ENCODE results near the gene USP33.
"Not testable (repeated sequence)": the region's sequence is repeated elsewhere in the genome, so short reads cannot be mapped to it uniquely, and the experiment has no call there.

USP33 gene

GRCh38 chr1:77655431-77655974, 104.1 kb downstream of the USP33 start:
- peaks cover 0 to 5% of the 10 kb centered on the region in 2 donors for H3K4me1 ChIP-seq (ENCODE audit: control insufficient read depth in 1 of 2, insufficient read depth in 2 of 2, low read length in 2 of 2)
- no peaks in the 10 kb centered on the region for H3K27me3 ChIP-seq (ENCODE audit: control insufficient read depth in 1 of 2, insufficient read depth in 2 of 2, low read length in 2 of 2)
- no peaks in the 10 kb centered on the region for H3K36me3 ChIP-seq (ENCODE audit: control insufficient read depth in 1 of 2, insufficient read depth in 2 of 2, low read length in 2 of 2)
- H3K27ac ChIP-seq (ENCODE audit: low read depth, low read length) = no peak overlapping the region
- no peak overlapping the region for H3K9ac ChIP-seq (ENCODE audit: low read depth in 1 of 2, low read length in 2 of 2)
- no peak overlapping the region for H3K4me3 ChIP-seq (ENCODE audit: low read depth in 1 of 2, low read length in 2 of 2)
- H3K9me3 ChIP-seq (ENCODE audit: control insufficient read depth in 1 of 2, low read length in 2 of 2) = peaks cover 4 to 6% of the 10 kb centered on the region in 2 donors

GRCh38 chr1:77652970-77653516, 106.6 kb downstream of the USP33 start:
- no peak overlapping the region for H3K27ac ChIP-seq (ENCODE audit: low read depth, low read length)
- no peak overlapping the region for H3K4me3 ChIP-seq (ENCODE audit: low read depth in 1 of 2, low read length in 2 of 2)
- no peaks in the 10 kb centered on the region for H3K27me3 ChIP-seq (ENCODE audit: control insufficient read depth in 1 of 2, insufficient read depth in 2 of 2, low read length in 2 of 2)
- H3K36me3 ChIP-seq (ENCODE audit: control insufficient read depth in 1 of 2, insufficient read depth in 2 of 2, low read length in 2 of 2) = no peaks in the 10 kb centered on the region
- no peak overlapping the region for H3K9ac ChIP-seq (ENCODE audit: low read depth in 1 of 2, low read length in 2 of 2)
- peaks cover 0 to 5% of the 10 kb centered on the region in 2 donors for H3K4me1 ChIP-seq (ENCODE audit: control insufficient read depth in 1 of 2, insufficient read depth in 2 of 2, low read length in 2 of 2)
- peaks cover 9 to 18% of the 10 kb centered on the region in 2 donors for H3K9me3 ChIP-seq (ENCODE audit: control insufficient read depth in 1 of 2, low read length in 2 of 2)

GRCh38 chr1:77652268-77652667, 107.4 kb downstream of the USP33 start:
- Histone ChIP-seq H3K4me3 (ENCODE audit: low read depth in 1 of 2, low read length in 2 of 2) (no peak overlapping the region), H3K27me3 (ENCODE audit: control insufficient read depth in 1 of 2, insufficient read depth in 2 of 2, low read length in 2 of 2) (no peaks in the 10 kb centered on the region), H3K4me1 (ENCODE audit: control insufficient read depth in 1 of 2, insufficient read depth in 2 of 2, low read length in 2 of 2) (peaks cover 0 to 5% of the 10 kb centered on the region in 2 donors), H3K9me3 (ENCODE audit: control insufficient read depth in 1 of 2, low read length in 2 of 2) (peaks cover 9 to 18% of the 10 kb centered on the region in 2 donors), H3K9ac (ENCODE audit: low read depth in 1 of 2, low read length in 2 of 2) (no peak overlapping the region), H3K27ac (ENCODE audit: low read depth, low read length) (no peak overlapping the region), H3K36me3 (ENCODE audit: control insufficient read depth in 1 of 2, insufficient read depth in 2 of 2, low read length in 2 of 2) (no peaks in the 10 kb centered on the region)

GRCh38 chr1:77649127-77649526, 110.5 kb downstream of the USP33 start:
- H3K9ac ChIP-seq (ENCODE audit: low read depth in 1 of 2, low read length in 2 of 2) = no peak overlapping the region
- no peak overlapping the region for H3K4me3 ChIP-seq (ENCODE audit: low read depth in 1 of 2, low read length in 2 of 2)
- H3K36me3 ChIP-seq (ENCODE audit: control insufficient read depth in 1 of 2, insufficient read depth in 2 of 2, low read length in 2 of 2) = no peaks in the 10 kb centered on the region
- peaks cover 9 to 18% of the 10 kb centered on the region in 2 donors for H3K9me3 ChIP-seq (ENCODE audit: control insufficient read depth in 1 of 2, low read length in 2 of 2)
- H3K27me3 ChIP-seq (ENCODE audit: control insufficient read depth in 1 of 2, insufficient read depth in 2 of 2, low read length in 2 of 2) = no peaks in the 10 kb centered on the region
- no peaks in the 10 kb centered on the region for H3K4me1 ChIP-seq (ENCODE audit: control insufficient read depth in 1 of 2, insufficient read depth in 2 of 2, low read length in 2 of 2)
- no peak overlapping the region for H3K27ac ChIP-seq (ENCODE audit: low read depth, low read length)

- H3K9ac ChIP-seq (ENCODE audit: low read depth in 1 of 2, low read length in 2 of 2); H3K27me3 ChIP-seq (ENCODE audit: control insufficient read depth in 1 of 2, insufficient read depth in 2 of 2, low read length in 2 of 2); H3K27ac ChIP-seq (ENCODE audit: low read depth, low read length); H3K4me3 ChIP-seq (ENCODE audit: low read depth in 1 of 2, low read length in 2 of 2); H3K36me3 ChIP-seq (ENCODE audit: control insufficient read depth in 1 of 2, insufficient read depth in 2 of 2, low read length in 2 of 2); H3K4me1 ChIP-seq (ENCODE audit: control insufficient read depth in 1 of 2, insufficient read depth in 2 of 2, low read length in 2 of 2): not testable (repeated sequence)
- H3K9me3 ChIP-seq (ENCODE audit: control insufficient read depth in 1 of 2, low read length in 2 of 2) = peaks cover 9 to 18% of the 10 kb centered on the region in 2 donors
Measured at GRCh38 chr1:77646224-77646623, 113.4 kb downstream of the USP33 start.

All from duodenal mucosa (tissue), 2 donors.